Kidney epithelial cell (primary cell): ENCODE data around the gene ADGRV1. TPM values are rescaled to one million over a fixed set of nuclear protein-coding genes. Genes with fewer than 3 reads are reported as not detected.

Experiments
- DNase-seq: peaks from one replicate; pipeline ENCODE4 v3.0.0-alpha.2; 2010; ENCODE audit warnings: low read depth
- H3K27me3 ChIP-seq: 2 replicates; pipeline ENCODE4 v1.6.0; 2011; ENCODE audit warnings: low read length; ENCODE audit not compliant: control insufficient read depth, insufficient read depth
- H3K36me3 ChIP-seq: 2 replicates; pipeline ENCODE4 v1.5.1; 2011; ENCODE audit warnings: low read length; ENCODE audit not compliant: control insufficient read depth, insufficient read depth
- H3K4me3 ChIP-seq: 2 replicates; pipeline ENCODE4 v1.5.1; 2011; ENCODE audit warnings: low read depth, mild to moderate bottlenecking, control low read depth, low read length
- CTCF ChIP-seq: IDR thresholded peaks from 2 replicates; pipeline ENCODE4 v1.5.1; 2011; ENCODE audit warnings: mild to moderate bottlenecking, moderate library complexity, low read length, control low read depth, inconsistent platforms; ENCODE audit not compliant: insufficient read depth, poor library complexity, severe bottlenecking
- total RNA-seq: library from RNA; depleted of rRNA; stranded (reverse); fragments of >200 nt; gene quantifications from 2 replicates; pipeline ENCODE4 v1.2.3, GENCODE V29; 2015

Gene ADGRV1
- total RNA-seq, 1 donor from 2014 or later: 3.5 TPM

GRCh38 chr5:91168859-91169258, 610.3 kb downstream of the ADGRV1 start:
- Histone ChIP-seq H3K27me3 (no peaks in the 10 kb centered on the region), H3K36me3 (no peaks in the 10 kb centered on the region), H3K4me3 (no peak overlapping the region)
- DNase-seq: no peak
- no peak for TF ChIP-seq CTCF

GRCh38 chr5:91170266-91170665, 611.7 kb downstream of the ADGRV1 start:
- Histone ChIP-seq H3K4me3 (no peak overlapping the region), H3K27me3 (no peaks in the 10 kb centered on the region), H3K36me3 (no peaks in the 10 kb centered on the region)
- DNase-seq: no peak
- TF ChIP-seq CTCF: no peak

DNA sequence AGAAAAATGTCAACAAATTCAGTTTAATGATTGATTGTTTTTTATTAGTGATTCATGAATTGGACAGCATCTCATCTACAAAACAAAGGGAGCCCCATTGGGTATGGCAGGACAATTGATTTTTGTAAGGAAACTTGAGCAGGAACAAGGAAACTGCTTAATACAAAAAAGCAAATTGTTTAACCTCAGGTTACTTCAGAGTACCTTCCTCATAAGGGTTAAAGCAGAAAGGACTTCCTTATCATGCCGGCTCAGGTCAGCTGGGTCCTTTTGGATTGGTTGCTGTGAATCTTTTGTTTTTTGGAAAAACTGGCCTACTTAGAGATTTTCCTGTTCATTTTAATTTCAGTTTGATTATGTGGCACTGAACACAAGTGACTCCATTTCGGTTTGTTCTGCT, 612.7 kb downstream of the ADGRV1 start:
- no peaks in the 10 kb centered on the region for H3K27me3 ChIP-seq
- no peak overlapping the region for H3K4me3 ChIP-seq
- TF ChIP-seq CTCF: no peak
- H3K36me3 ChIP-seq: no peaks in the 10 kb centered on the region
- no peak for DNase-seq

DNA sequence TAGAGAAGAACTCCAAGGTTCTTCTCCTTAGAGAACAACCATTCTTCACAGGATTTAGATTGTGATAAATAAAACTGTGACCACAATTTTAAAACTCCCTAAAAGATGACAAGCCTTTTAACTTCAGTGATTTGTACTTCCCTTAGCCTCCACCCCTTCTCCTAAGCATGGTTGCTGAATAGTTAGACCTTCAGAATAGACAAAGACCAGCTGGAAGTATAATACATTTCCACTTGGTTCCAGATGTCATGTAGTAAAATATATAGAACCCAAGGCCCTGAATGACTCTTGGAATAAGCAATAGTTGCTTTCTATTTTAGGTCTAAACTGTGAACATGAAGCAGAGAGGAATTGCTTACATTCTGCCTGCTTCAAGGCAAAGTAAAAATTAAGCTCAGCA, 615.8 kb downstream of the ADGRV1 start:
- DNase-seq: no peak
- no peak for TF ChIP-seq CTCF
- Histone ChIP-seq H3K4me3 (no peak overlapping the region), H3K36me3 (no peaks in the 10 kb centered on the region), H3K27me3 (no peaks in the 10 kb centered on the region)

GRCh38 chr5:91175708-91176107, 617.1 kb downstream of the ADGRV1 start:
- Histone ChIP-seq H3K36me3 (no peaks in the 10 kb centered on the region), H3K4me3 (no peak overlapping the region), H3K27me3 (no peaks in the 10 kb centered on the region)
- TF ChIP-seq CTCF: no peak
- no peak for DNase-seq

- no peak for DNase-seq
These were observed 617.9 kb downstream of the ADGRV1 start for GRCh38 chr5:91176288-91177016.

More at GRCh38 chr5:91176288-91177016, 617.9 kb downstream of the ADGRV1 start:
- H3K27me3 ChIP-seq: no peaks in the 10 kb centered on the region
- TF ChIP-seq CTCF: no peak
- no peaks in the 10 kb centered on the region for H3K36me3 ChIP-seq
- no peak overlapping the region for H3K4me3 ChIP-seq
